Activated T-helper 1 cell treated with anti-CD3 and anti-CD28 coated beads, Interleukin-12 subunit alpha, Interleukin-12 subunit beta, Interleukin-2, Interleukin-4 antibody, amounts not matched to agents 30 ng/mL and 10 ng/mL and 1 ng/mL, durations not matched to agents 14 hours and 24 hours and 36 hours (primary cell): ENCODE measurements around the gene MED25. TPM values are rescaled to one million over a fixed set of nuclear protein-coding genes. Genes with fewer than 3 reads are reported as not detected.

Source experiments
- DNase-seq: peaks from one replicate; pipeline ENCODE4 v3.0.0; 2021; ENCODE audit warnings: low spot score
- H3K27ac Mint-ChIP-seq: one replicate; pipeline ENCODE4 v1.8.0; 2021; ENCODE audit warnings: mild to moderate bottlenecking, mixed read lengths
- H3K27me3 Mint-ChIP-seq: one replicate; pipeline ENCODE4 v1.8.0; 2022; ENCODE audit warnings: mild to moderate bottlenecking, moderate library complexity, mixed read lengths; ENCODE audit not compliant: insufficient read depth
- H3K36me3 Mint-ChIP-seq: one replicate; pipeline ENCODE4 v1.8.0; 2021; ENCODE audit warnings: low read depth, mixed read lengths
- H3K4me1 Mint-ChIP-seq: one replicate; pipeline ENCODE4 v1.8.0; 2021; ENCODE audit warnings: low read depth, mixed read lengths
- H3K4me3 Mint-ChIP-seq: one replicate; pipeline ENCODE4 v1.8.0; 2021; ENCODE audit warnings: mild to moderate bottlenecking, moderate library complexity, mixed read lengths
- H3K9me3 Mint-ChIP-seq: one replicate; pipeline ENCODE4 v1.8.0; 2021; ENCODE audit warnings: mixed read lengths
- intact Hi-C: fragments of 100-400 bp; cut with micrococcal nuclease; formaldehyde crosslinking; loops from one replicate; pipeline ENCODE4 v1.15.1; 2024
- total RNA-seq: library from RNA; stranded (reverse); gene quantifications from 2 replicates; pipeline ENCODE4 v1.2.3, GENCODE V29; 2022

Gene MED25
- total RNA-seq, 1 donor from 2014 or later = 54.2 TPM

GRCh38 chr19:49879243-49879963, 61.3 kb downstream of the MED25 start:
- Mint-ChIP-seq H3K4me3 (no peak overlapping the region), H3K27ac (no peak overlapping the region), H3K36me3 (peaks cover 36% of the 10 kb centered on the region), H3K9me3 (no peaks in the 10 kb centered on the region), H3K4me1 (peaks cover 30% of the 10 kb centered on the region), H3K27me3 (no peaks in the 10 kb centered on the region)
- no peak for DNase-seq
- intact Hi-C loops = loop anchor here (5.0 kb wide), 1 partner anchor 103 kb away; no protein-coding TSS in a partner anchor

GRCh38 chr19:49880162-49880869, 62.2 kb downstream of the MED25 start:
- Mint-ChIP-seq H3K27me3 (no peaks in the 10 kb centered on the region), H3K9me3 (no peaks in the 10 kb centered on the region), H3K4me3 (peak overlapping the region; percentile 31), H3K27ac (no peak overlapping the region), H3K36me3 (peaks cover 40% of the 10 kb centered on the region), H3K4me1 (peaks cover 22% of the 10 kb centered on the region)
- no peak for DNase-seq
- intact Hi-C loops = no loop called here

- intact Hi-C loops = no loop called here
- Mint-ChIP-seq H3K4me3 (no peak overlapping the region), H3K9me3 (no peaks in the 10 kb centered on the region), H3K36me3 (peaks cover 41% of the 10 kb centered on the region), H3K27me3 (no peaks in the 10 kb centered on the region), H3K4me1 (peaks cover 16% of the 10 kb centered on the region), H3K27ac (no peak overlapping the region)
- DNase-seq = no peak
These were observed 63.1 kb downstream of the MED25 start for GRCh38 chr19:49881186-49881585.

GRCh38 chr19:49881672-49882394, 63.7 kb downstream of the MED25 start:
- H3K36me3 Mint-ChIP-seq = peaks cover 44% of the 10 kb centered on the region
- DNase-seq = no peak
- intact Hi-C loops = no loop called here
- no peaks in the 10 kb centered on the region for H3K27me3 Mint-ChIP-seq
- H3K9me3 Mint-ChIP-seq = no peaks in the 10 kb centered on the region
- peaks cover 16% of the 10 kb centered on the region for H3K4me1 Mint-ChIP-seq
- H3K27ac Mint-ChIP-seq = no peak overlapping the region
- H3K4me3 Mint-ChIP-seq = no peak overlapping the region

GRCh38 chr19:49882643-49883042, 64.6 kb downstream of the MED25 start:
- Mint-ChIP-seq H3K4me3 (no peak overlapping the region), H3K27ac (no peak overlapping the region), H3K4me1 (peaks cover 16% of the 10 kb centered on the region), H3K36me3 (peaks cover 44% of the 10 kb centered on the region), H3K27me3 (no peaks in the 10 kb centered on the region), H3K9me3 (no peaks in the 10 kb centered on the region)
- intact Hi-C loops = no loop called here
- DNase-seq = no peak

- Mint-ChIP-seq H3K4me3 (no peak overlapping the region), H3K9me3 (no peaks in the 10 kb centered on the region), H3K27ac (no peak overlapping the region), H3K4me1 (peaks cover 13% of the 10 kb centered on the region), H3K27me3 (no peaks in the 10 kb centered on the region), H3K36me3 (peaks cover 42% of the 10 kb centered on the region)
- intact Hi-C loops = no loop called here
- DNase-seq = no peak
These were observed 65.0 kb downstream of the MED25 start for GRCh38 chr19:49883094-49883493.

- peaks cover 44% of the 10 kb centered on the region for H3K36me3 Mint-ChIP-seq
- no peaks in the 10 kb centered on the region for H3K9me3 Mint-ChIP-seq
- intact Hi-C loops = no loop called here
- H3K27me3 Mint-ChIP-seq = no peaks in the 10 kb centered on the region
- H3K4me1 Mint-ChIP-seq = peaks cover 3% of the 10 kb centered on the region
- no peak overlapping the region for H3K4me3 Mint-ChIP-seq
- DNase-seq = no peak
- no peak overlapping the region for H3K27ac Mint-ChIP-seq
These were observed 66.0 kb downstream of the MED25 start for GRCh38 chr19:49884109-49884508.

- no peak for DNase-seq
- Mint-ChIP-seq H3K27me3 (no peaks in the 10 kb centered on the region), H3K27ac (no peak overlapping the region), H3K4me3 (no peak overlapping the region), H3K4me1 (no peaks in the 10 kb centered on the region), H3K9me3 (no peaks in the 10 kb centered on the region), H3K36me3 (peaks cover 46% of the 10 kb centered on the region)
- intact Hi-C loops = no loop called here
These were observed 66.7 kb downstream of the MED25 start for GRCh38 chr19:49884760-49885159.

Other genes starting within 250 kb of the MED25 start
- gene NOSIP, start 237.7 kb upstream of the MED25 start, total RNA-seq = 72.1 and 77.5 TPM in 2 replicates
- 0.59 and 1.2 TPM in 2 replicates for gene PRRG2, start 237.0 kb upstream of the MED25 start, total RNA-seq
- 32.3 and 34.2 TPM in 2 replicates for gene PRR12, start 227.1 kb upstream of the MED25 start, total RNA-seq
- 4.4 and 4.7 TPM in 2 replicates for gene RRAS, start 178.1 kb upstream of the MED25 start, total RNA-seq
- gene SCAF1, start 176.1 kb upstream of the MED25 start, total RNA-seq = 75.4 and 79.7 TPM in 2 replicates
- 149 and 156 TPM in 2 replicates for gene IRF3, start 152.4 kb upstream of the MED25 start, total RNA-seq
- 72.2 and 73.7 TPM in 2 replicates for gene BCL2L12, start 152.4 kb upstream of the MED25 start, total RNA-seq
- 450 and 462 TPM in 2 replicates for gene PRMT1, start 141.0 kb upstream of the MED25 start, total RNA-seq
- gene ADM5, start 128.7 kb upstream of the MED25 start, total RNA-seq = 6.0 and 6.9 TPM in 2 replicates
- gene CPT1C, start 127.2 kb upstream of the MED25 start, total RNA-seq = 3.1 and 3.9 TPM in 2 replicates
- 1.3 and 2.0 TPM in 2 replicates for gene TSKS, start 55.0 kb upstream of the MED25 start, total RNA-seq
- 61.1 and 63.6 TPM in 2 replicates for gene AP2A1, start 51.3 kb upstream of the MED25 start, total RNA-seq
- gene FUZ, start 5.0 kb upstream of the MED25 start, total RNA-seq = 14.0 and 18.8 TPM in 2 replicates
- gene PTOV1, start 32.9 kb downstream of the MED25 start, total RNA-seq = 107 and 113 TPM in 2 replicates
- 138 and 141 TPM in 2 replicates for gene PNKP, start 49.3 kb downstream of the MED25 start, total RNA-seq
- 32.1 and 32.2 TPM in 2 replicates for gene AKT1S1, start 59.1 kb downstream of the MED25 start, total RNA-seq
- 38.7 and 41.8 TPM in 2 replicates for gene TBC1D17, start 59.4 kb downstream of the MED25 start, total RNA-seq
- 50.0 and 51.5 TPM in 2 replicates for gene IL4I1, start 78.6 kb downstream of the MED25 start, total RNA-seq
- 50.7 and 52.0 TPM in 2 replicates for gene ATF5, start 110.9 kb downstream of the MED25 start, total RNA-seq
- 231 and 238 TPM in 2 replicates for gene NUP62, start 111.2 kb downstream of the MED25 start, total RNA-seq
- gene SIGLEC11, start 142.9 kb downstream of the MED25 start, total RNA-seq = not detected in 2 replicates
- gene VRK3, start 207.1 kb downstream of the MED25 start, total RNA-seq = 66.7 and 69.4 TPM in 2 replicates
- gene ZNF473, start 207.7 kb downstream of the MED25 start, total RNA-seq = 10.1 and 11.8 TPM in 2 replicates